ENCODE results near the gene AOX1. TPM values are rescaled to one million over a fixed set of nuclear protein-coding genes. Genes with fewer than 3 reads are reported as not detected.

Gene AOX1
- total and polyA plus RNA-seq, 2 of the 8 experiments (the other 6 are each of a cell fraction or from before 2014, with no cell fraction given) = 5.6 to 8.3 TPM

DNA sequence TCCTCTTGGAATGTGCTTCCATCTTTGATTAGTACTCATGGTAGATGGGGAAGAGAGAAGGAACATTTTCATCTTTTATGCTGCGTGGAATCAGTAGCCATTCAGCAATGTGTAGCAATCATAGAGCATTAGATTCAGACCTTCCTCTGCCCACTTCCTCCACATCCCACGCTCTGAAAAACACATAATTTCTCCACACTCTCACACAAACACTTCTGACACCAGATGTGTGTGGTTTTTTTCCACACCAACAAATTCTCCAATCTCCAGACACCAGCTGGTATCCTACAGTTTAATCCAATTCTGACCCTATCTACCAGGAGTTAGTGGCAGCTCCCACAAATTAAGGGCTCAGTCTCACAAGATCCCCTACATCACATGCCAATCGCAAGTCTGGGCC, 103.3 kb downstream of the AOX1 start:
- H2AK5ac ChIP-seq (ENCODE audit: low read depth, low read length) = no peak overlapping the region
- POLR2A ChIA-PET (ENCODE audit: partially characterized antibody) = no interaction called here
- H3K4me3 ChIP-seq (ENCODE audit: extremely low read depth in 1 of 4, insufficient read depth in 2 of 4, low read depth in 3 of 4, low read length in 4 of 4) = no peak overlapping the region
- no peaks in the 10 kb centered on the region; a peak in 2 of 4 replicates for H3K9me3 ChIP-seq (ENCODE audit: insufficient read depth in 2 of 2, low read depth in 1 of 2, low read length in 1 of 2)
- no peak overlapping the region for H4K91ac ChIP-seq (replicated peaks; ENCODE audit: insufficient read length, low read length)
- CTCF ChIA-PET (ENCODE audit: partially characterized antibody) = no interaction called here
- no peak overlapping the region for H3K23ac ChIP-seq (ENCODE audit: insufficient read length)
- no peak overlapping the region for H4K5ac ChIP-seq (ENCODE audit: insufficient read length, low read depth, low read length)
- no peaks in the 10 kb centered on the region for H3K79me1 ChIP-seq (ENCODE audit: low read depth, low read length)
- H3K27ac ChIP-seq (ENCODE audit: low read depth, low read length) = no peak overlapping the region
- no peak overlapping the region for H3K9ac ChIP-seq (replicated peaks in 1 of 4; ENCODE audit: extremely low read depth in 1 of 4, low read depth in 3 of 4, low read length in 3 of 4)
- H3K14ac ChIP-seq (ENCODE audit: insufficient read length) = no peak overlapping the region
- no peak overlapping the region for H3K18ac ChIP-seq (ENCODE audit: extremely low read depth, low read length)
- no peak for TF ChIP-seq NANOG (IDR thresholded peaks at IDR 0.05; ENCODE audit: insufficient read depth, low read depth, low read length, poor library complexity, severe bottlenecking)
- TF ChIP-seq YY1 (IDR thresholded peaks at IDR 0.05; ENCODE audit: low read depth, low read length) = no peak
- TF ChIP-seq RNF2 (IDR thresholded peaks at IDR 0.05; ENCODE audit: borderline replicate concordance, low read depth, low read length, missing control alignments, poor library complexity, severe bottlenecking) = no peak
- TF ChIP-seq JUND (IDR thresholded peaks at IDR 0.05; ENCODE audit: low read length) = no peak
- no peak for TF ChIP-seq CREB1 (IDR thresholded peaks at IDR 0.05)
- TF ChIP-seq KDM5A (IDR thresholded peaks at IDR 0.05; ENCODE audit: low read length) = no peak
- TF ChIP-seq SRF (IDR thresholded peaks at IDR 0.05; ENCODE audit: low read depth, low read length) = no peak
- TF ChIP-seq EZH2 (IDR thresholded peaks at IDR 0.05; ENCODE audit: low read depth, low read length, severe bottlenecking) = no peak
- TF ChIP-seq SP2 (IDR thresholded peaks at IDR 0.05; ENCODE audit: low read length) = no peak
- no peak for TF ChIP-seq RFX5 (IDR thresholded peaks at IDR 0.05; ENCODE audit: borderline replicate concordance, low read depth, low read length)
- DNase-seq (ENCODE audit: low read depth in 1 of 2, low spot score in 2 of 2) (no peak), FAIRE-seq (no peak)
- 87% methylated on average over 3 of the region's 3 CpGs; no CpG with 5 or more reads in 1 of the 2 experiments for WGBS, 2 experiments (ENCODE audit: extremely low coverage in 1 of 2, insufficient coverage in 1 of 2, insufficient read length in 1 of 2, insufficient replicate concordance in 2 of 2, low coverage in 1 of 2, low lambda C conversion rate in 2 of 2, missing lambda C conversion rate in 1 of 2)
- no peak overlapping the region for H2BK15ac ChIP-seq (ENCODE audit: low read length)
- no peaks in the 10 kb centered on the region for H3K36me3 ChIP-seq (ENCODE audit: control insufficient read depth in 2 of 4, insufficient read depth in 4 of 4, low read length in 3 of 4)
- no peak overlapping the region for H3K4me2 ChIP-seq (ENCODE audit: insufficient read depth in 1 of 2, low read depth in 2 of 2, low read length in 2 of 2)
- H3K56ac ChIP-seq (replicated peaks; ENCODE audit: insufficient read length, low read depth, low read length) = no peak overlapping the region
- H2BK12ac ChIP-seq (ENCODE audit: low read depth, low read length) = no peak overlapping the region
- no peaks in the 10 kb centered on the region for H3K4me1 ChIP-seq (replicated peaks in 1 of 4; ENCODE audit: control insufficient read depth in 3 of 4, insufficient read depth in 4 of 4, low read length in 3 of 4)
- H2BK20ac ChIP-seq (ENCODE audit: low read length) = no peak overlapping the region
- no peak overlapping the region for H3K4ac ChIP-seq (replicated peaks; ENCODE audit: insufficient read length, low read depth, low read length)
- no peaks in the 10 kb centered on the region for H4K20me1 ChIP-seq (replicated peaks in 1 of 2; ENCODE audit: control insufficient read depth in 1 of 2, insufficient read depth in 2 of 2, low read length in 2 of 2)
- H3K27me3 ChIP-seq (replicated peaks in 1 of 4; ENCODE audit: control insufficient read depth in 3 of 4, extremely low read depth in 1 of 4, insufficient read depth in 3 of 4, low read length in 3 of 4) = no peaks in the 10 kb centered on the region
- H2BK120ac ChIP-seq (replicated peaks; ENCODE audit: low read depth, low read length) = no peak overlapping the region
- no peak overlapping the region for H2BK5ac ChIP-seq (ENCODE audit: low read depth, low read length)
- no peaks in the 10 kb centered on the region for H3K79me2 ChIP-seq (ENCODE audit: control insufficient read depth in 1 of 2, insufficient read depth in 2 of 2, low read length in 2 of 2)
- H2AFZ ChIP-seq (ENCODE audit: low read length) = no peak overlapping the region
- no peaks in the 10 kb centered on the region for H3K23me2 ChIP-seq (ENCODE audit: low read depth, low read length)
- H4K8ac ChIP-seq (ENCODE audit: extremely low read depth, insufficient read depth, low read length) = no peak overlapping the region
